Measurements from ENCODE around the gene RAD21L1.

The RAD21L1 gene

DNA sequence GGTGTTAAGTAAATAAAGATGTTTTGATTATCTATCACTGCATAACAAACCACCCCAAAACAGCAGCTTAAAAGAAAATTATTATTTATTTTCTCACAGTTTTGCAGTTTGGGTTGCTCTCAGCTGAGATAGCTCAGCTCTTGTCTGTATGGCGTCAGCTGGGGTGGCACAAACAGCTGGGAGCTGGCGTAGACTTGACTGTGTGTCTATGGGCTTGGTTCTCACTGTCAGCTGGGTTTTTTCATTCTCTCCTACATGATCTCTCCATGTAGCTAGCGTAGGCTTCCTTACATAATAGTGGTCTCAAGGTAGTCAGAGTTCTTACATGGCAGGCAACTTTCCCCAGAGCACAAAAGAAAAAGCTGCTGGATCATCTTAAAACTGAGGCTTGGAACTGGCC lies 34.5 kb upstream of the RAD21L1 start:
- Histone ChIP-seq H3K79me2 (ENCODE audit: control insufficient read depth, low read length) (no peaks in the 10 kb centered on the region), H3K4me3 (ENCODE audit: low read length) (no peak overlapping the region), H3K4me1 (ENCODE audit: control insufficient read depth, low read length) (no peaks in the 10 kb centered on the region), H3K27ac (ENCODE audit: low read depth, low read length) (no peak overlapping the region), H3K36me3 (ENCODE audit: control insufficient read depth, low read length) (no peaks in the 10 kb centered on the region), H3K9me3 (ENCODE audit: control insufficient read depth, insufficient read depth, low read length) (no peaks in the 10 kb centered on the region), H3K9me2 (replicated peaks; ENCODE audit: control insufficient read depth, low read length) (no peaks in the 10 kb centered on the region), H4K20me1 (ENCODE audit: control insufficient read depth, insufficient read depth, low read depth, low read length) (no peaks in the 10 kb centered on the region), H3K4me2 (ENCODE audit: low read length) (no peak overlapping the region), H3F3A (ENCODE audit: control insufficient read depth, insufficient read depth) (no peaks in the 10 kb centered on the region), H3K27me3 (ENCODE audit: control insufficient read depth, low read length) (peaks cover 3% of the 10 kb centered on the region)
- TF ChIP-seq EZH2phosphoT487 (IDR thresholded peaks at IDR 0.05; ENCODE audit: borderline replicate concordance, low read length) = no peak
- TF ChIP-seq, protein P1, sequence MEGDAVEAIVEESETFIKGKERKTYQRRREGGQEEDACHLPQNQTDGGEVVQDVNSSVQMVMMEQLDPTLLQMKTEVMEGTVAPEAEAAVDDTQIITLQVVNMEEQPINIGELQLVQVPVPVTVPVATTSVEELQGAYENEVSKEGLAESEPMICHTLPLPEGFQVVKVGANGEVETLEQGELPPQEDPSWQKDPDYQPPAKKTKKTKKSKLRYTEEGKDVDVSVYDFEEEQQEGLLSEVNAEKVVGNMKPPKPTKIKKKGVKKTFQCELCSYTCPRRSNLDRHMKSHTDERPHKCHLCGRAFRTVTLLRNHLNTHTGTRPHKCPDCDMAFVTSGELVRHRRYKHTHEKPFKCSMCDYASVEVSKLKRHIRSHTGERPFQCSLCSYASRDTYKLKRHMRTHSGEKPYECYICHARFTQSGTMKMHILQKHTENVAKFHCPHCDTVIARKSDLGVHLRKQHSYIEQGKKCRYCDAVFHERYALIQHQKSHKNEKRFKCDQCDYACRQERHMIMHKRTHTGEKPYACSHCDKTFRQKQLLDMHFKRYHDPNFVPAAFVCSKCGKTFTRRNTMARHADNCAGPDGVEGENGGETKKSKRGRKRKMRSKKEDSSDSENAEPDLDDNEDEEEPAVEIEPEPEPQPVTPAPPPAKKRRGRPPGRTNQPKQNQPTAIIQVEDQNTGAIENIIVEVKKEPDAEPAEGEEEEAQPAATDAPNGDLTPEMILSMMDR (IDR thresholded peaks at IDR 0.05; ENCODE audit: low read depth, low read length, poor library complexity, severe bottlenecking) = no peak

DNA sequence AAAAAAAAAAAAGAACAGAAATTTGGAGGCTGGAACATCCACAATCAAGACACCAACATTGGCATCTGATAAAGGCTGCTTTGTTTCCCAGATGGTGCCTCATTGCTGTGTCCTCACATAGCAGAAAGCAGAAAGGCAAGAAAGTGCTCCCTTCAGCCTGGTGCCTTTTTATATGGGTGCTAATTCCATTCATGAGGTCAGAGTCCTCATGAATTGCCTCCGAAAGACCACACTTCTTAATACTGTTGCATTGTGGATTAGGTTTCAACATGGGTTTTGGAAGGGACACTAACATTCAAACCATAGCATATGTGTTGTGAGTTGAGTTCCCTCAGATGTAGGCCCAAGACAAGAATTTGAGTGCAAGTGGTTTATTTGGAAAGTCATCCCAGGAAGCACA lies 30.6 kb upstream of the RAD21L1 start:
- H3F3A ChIP-seq (ENCODE audit: control insufficient read depth, insufficient read depth) = no peaks in the 10 kb centered on the region
- no peaks in the 10 kb centered on the region for H3K9me2 ChIP-seq (replicated peaks; ENCODE audit: control insufficient read depth, low read length)
- no peak for TF ChIP-seq EZH2phosphoT487 (IDR thresholded peaks at IDR 0.05; ENCODE audit: borderline replicate concordance, low read length)
- TF ChIP-seq, protein P1 (IDR thresholded peaks at IDR 0.05; ENCODE audit: low read depth, low read length, poor library complexity, severe bottlenecking) = no peak
- no peaks in the 10 kb centered on the region for H4K20me1 ChIP-seq (ENCODE audit: control insufficient read depth, insufficient read depth, low read depth, low read length)
- H3K27ac ChIP-seq (ENCODE audit: low read depth, low read length) = no peak overlapping the region
- peaks cover 4% of the 10 kb centered on the region; the same call in 1 of the 2 replicates for H3K27me3 ChIP-seq (ENCODE audit: control insufficient read depth, low read length)
- H3K4me1 ChIP-seq (ENCODE audit: control insufficient read depth, low read length) = no peaks in the 10 kb centered on the region
- H3K79me2 ChIP-seq (ENCODE audit: control insufficient read depth, low read length) = no peaks in the 10 kb centered on the region
- H3K4me3 ChIP-seq (ENCODE audit: low read length) = no peak overlapping the region
- H3K9me3 ChIP-seq (ENCODE audit: control insufficient read depth, insufficient read depth, low read length) = no peaks in the 10 kb centered on the region
- no peaks in the 10 kb centered on the region for H3K36me3 ChIP-seq (ENCODE audit: control insufficient read depth, low read length)
- no peak overlapping the region for H3K4me2 ChIP-seq (ENCODE audit: low read length)

DNA sequence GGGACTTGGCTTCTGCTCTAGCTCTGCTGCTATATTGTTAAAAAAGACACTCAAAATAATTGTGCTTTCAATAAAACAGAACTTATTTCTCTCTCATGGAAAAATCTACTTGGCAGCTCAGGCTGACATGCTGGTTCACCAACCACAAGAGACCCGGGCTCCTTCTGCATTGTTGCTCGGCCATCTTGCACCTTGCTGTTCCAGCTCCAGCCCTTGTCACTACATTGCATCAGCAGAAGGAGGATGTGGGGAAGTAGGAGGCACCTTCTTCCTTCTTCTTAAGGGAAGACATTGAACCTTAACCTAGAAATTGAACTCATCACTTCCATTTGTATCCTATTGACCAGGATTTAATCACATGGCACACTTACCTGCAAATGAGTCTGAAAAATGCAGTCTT lies 29.2 kb upstream of the RAD21L1 start:
- H4K20me1 ChIP-seq (ENCODE audit: control insufficient read depth, insufficient read depth, low read depth, low read length) = no peaks in the 10 kb centered on the region
- H3K4me1 ChIP-seq (ENCODE audit: control insufficient read depth, low read length) = no peaks in the 10 kb centered on the region
- H3F3A ChIP-seq (ENCODE audit: control insufficient read depth, insufficient read depth) = no peaks in the 10 kb centered on the region
- no peaks in the 10 kb centered on the region for H3K9me2 ChIP-seq (replicated peaks; ENCODE audit: control insufficient read depth, low read length)
- no peaks in the 10 kb centered on the region for H3K36me3 ChIP-seq (ENCODE audit: control insufficient read depth, low read length)
- H3K9me3 ChIP-seq (ENCODE audit: control insufficient read depth, insufficient read depth, low read length) = no peaks in the 10 kb centered on the region
- no peak overlapping the region for H3K27ac ChIP-seq (ENCODE audit: low read depth, low read length)
- no peak for TF ChIP-seq EZH2phosphoT487 (IDR thresholded peaks at IDR 0.05; ENCODE audit: borderline replicate concordance, low read length)
- H3K27me3 ChIP-seq (ENCODE audit: control insufficient read depth, low read length) = peaks cover 4% of the 10 kb centered on the region; the same call in 1 of the 2 replicates
- no peaks in the 10 kb centered on the region for H3K79me2 ChIP-seq (ENCODE audit: control insufficient read depth, low read length)
- H3K4me2 ChIP-seq (ENCODE audit: low read length) = no peak overlapping the region
- no peak overlapping the region for H3K4me3 ChIP-seq (ENCODE audit: low read length)

DNA sequence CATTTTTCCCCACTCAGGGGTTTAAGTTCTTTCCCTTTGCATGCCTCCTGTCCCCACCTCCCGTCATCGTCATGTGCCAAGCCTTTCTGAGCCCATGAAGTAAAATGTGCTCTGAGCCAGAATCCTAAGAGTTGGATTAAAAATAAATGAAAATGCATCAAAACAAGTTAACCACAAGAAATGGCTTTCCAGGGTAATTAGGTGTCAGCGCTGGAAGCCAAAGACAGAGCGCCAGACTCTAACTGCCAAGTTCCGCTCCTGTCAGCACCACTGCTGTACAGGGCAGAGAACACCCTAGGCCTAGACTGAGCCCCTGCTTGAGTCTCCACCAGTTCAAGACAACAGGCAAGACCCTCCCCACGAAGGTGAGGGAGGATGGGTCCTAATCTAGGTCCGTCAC lies 28.0 kb upstream of the RAD21L1 start:
- H3K9me2 ChIP-seq (replicated peaks; ENCODE audit: control insufficient read depth, low read length) = no peaks in the 10 kb centered on the region
- H3K4me3 ChIP-seq (ENCODE audit: low read length) = no peak overlapping the region
- H3K79me2 ChIP-seq (ENCODE audit: control insufficient read depth, low read length) = no peaks in the 10 kb centered on the region
- H3F3A ChIP-seq (ENCODE audit: control insufficient read depth, insufficient read depth) = no peaks in the 10 kb centered on the region
- no peaks in the 10 kb centered on the region for H3K36me3 ChIP-seq (ENCODE audit: control insufficient read depth, low read length)
- no peaks in the 10 kb centered on the region for H3K4me1 ChIP-seq (ENCODE audit: control insufficient read depth, low read length)
- no peaks in the 10 kb centered on the region for H3K9me3 ChIP-seq (ENCODE audit: control insufficient read depth, insufficient read depth, low read length)
- H3K4me2 ChIP-seq (ENCODE audit: low read length) = no peak overlapping the region
- H3K27ac ChIP-seq (ENCODE audit: low read depth, low read length) = no peak overlapping the region
- peaks cover 7% of the 10 kb centered on the region for H3K27me3 ChIP-seq (ENCODE audit: control insufficient read depth, low read length)
- TF ChIP-seq EZH2phosphoT487 (IDR thresholded peaks at IDR 0.05; ENCODE audit: borderline replicate concordance, low read length) = no peak
- TF ChIP-seq, protein P1 (IDR thresholded peaks at IDR 0.05; ENCODE audit: low read depth, low read length, poor library complexity, severe bottlenecking) = no peak
- no peaks in the 10 kb centered on the region for H4K20me1 ChIP-seq (ENCODE audit: control insufficient read depth, insufficient read depth, low read depth, low read length)

Data from DOHH2 (cell line).